Heart left ventricle (tissue), 16 donors: ENCODE measurements around the gene PAGE3. TPM values are rescaled to one million over a fixed set of nuclear protein-coding genes. Genes with fewer than 3 reads are reported as not detected.

Source experiments
- ATAC-seq, 4 donors: fragments of 200-7000 bp; cut with Tn5 transposase; one replicate each; pipeline ENCODE4 v1.9.1; 2020 to 2022; ENCODE audit warnings: moderate library complexity in 4 of 4, mild to moderate bottlenecking in 3 of 4, moderate number of reproducible peaks in 1 of 4
- DNase-seq, 5 donors: peaks; one replicate each; pipeline ENCODE4 v3.0.0-alpha.2; 2020
- H3K27ac ChIP-seq, 12 donors: fragments of 200-600 bp; sonication (generic) in 4 of 12; one replicate each; pipeline versions ENCODE4 v1.5.0 to v1.8.0; 2016 to 2022; ENCODE audit warnings: mild to moderate bottlenecking in 2 of 12
- H3K27me3 ChIP-seq, 9 donors: fragments of 200-600 bp; sonication (generic) in 2 of 9; one replicate each; pipeline versions ENCODE4 v1.5.1 to v1.8.0; 2016 to 2022; ENCODE audit warnings: mild to moderate bottlenecking in 3 of 9
- H3K36me3 ChIP-seq, 9 donors: fragments of 200-600 bp; sonication (generic) in 2 of 9; one replicate each; pipeline versions ENCODE4 v1.5.0 to v1.8.0; 2018 to 2022; ENCODE audit warnings: mild to moderate bottlenecking in 2 of 9
- H3K4me1 ChIP-seq, 12 donors: fragments of 200-600 bp; sonication (generic) in 4 of 12; one replicate each; pipeline versions ENCODE4 v1.5.0 to v1.8.0; 2016 to 2022; ENCODE audit warnings: mild to moderate bottlenecking in 3 of 12
- H3K4me3 ChIP-seq, 12 donors: fragments of 200-600 bp; sonication (generic) in 4 of 12; one replicate each; pipeline versions ENCODE4 v1.5.0 to v1.8.0; 2017 to 2022; ENCODE audit warnings: mild to moderate bottlenecking in 9 of 12, moderate library complexity in 4 of 12
- H3K9me3 ChIP-seq, 12 donors: fragments of 200-600 bp; sonication (generic) in 4 of 12; one replicate each; pipeline versions ENCODE4 v1.5.0 to v1.8.0; 2016 to 2022; ENCODE audit warnings: mild to moderate bottlenecking in 1 of 12
- CTCF ChIP-seq, 12 donors: fragments of 200-600 bp; sonication (generic) in 4 of 12; IDR thresholded peaks; one replicate each; pipeline versions ENCODE4 v1.5.0 to v1.8.0; 2018 to 2022; ENCODE audit warnings: antibody characterized with exemption in 12 of 12, mild to moderate bottlenecking in 5 of 12
- POLR2A ChIP-seq, 2 donors: fragments of 450-650 bp; IDR thresholded peaks; one replicate each; pipeline ENCODE4 v1.6.1; 2017; ENCODE audit warnings: antibody characterized with exemption in 2 of 2, mild to moderate bottlenecking in 2 of 2, moderate library complexity in 2 of 2
- WGBS, 4 donors: extraction: QIAGEN DNeasy Blood & Tissue Kit in 2 of 4; methylation state at CpG; one replicate each; pipeline versions ENCODE4 v1.1.5 to v1.1.7; 2013 to 2018; 5-methylcytosine and 5-hydroxymethylcytosine counted together
- intact Hi-C, 10 donors: fragments of 100-400 bp; cut with DNase I; formaldehyde crosslinking; loops; one replicate each; pipeline versions ENCODE4 v1.11.1 to v1.14.2; 2022
- polyA plus RNA-seq, 2 donors: library from polyadenylated mRNA; stranded (reverse); fragments of 200-250 nt; gene quantifications; one replicate each; pipeline ENCODE4 v1.2.3, GENCODE V29; 2013
- total RNA-seq, 9 donors: library from RNA; depleted of rRNA in 2 of 9; stranded (reverse); fragments of >200 nt in 2 of 9; fragmentation: NEBNext Ultra II Directional in 3 of 9; extraction: Animal tissue kit (Norgen Biotek cat#: 25700) in 3 of 9; gene quantifications; one replicate each; pipeline versions ENCODE4 v1.1.0 to v1.2.4, GENCODE V29; 2016 to 2023
- donor health status: ischemic (EF 13 %, LVEDD 7.1; RV severe dilation, severe dysfunction).
- donor health status: healthy with polysubstance abuse.
- donor health status: DM: no; HTN: yes; CAD: no.
- donor health status: DM: no; HTN: no; CAD: no.
- donor health status: ischemic (EF 25% LVEDD 6.9; RV normal size, moderate dysfunction).
- donor health status: ischemic (EF 25% LVEDD 5.7; RV mildly dilated, moderate dysfunction).
- donor health status: healthy.
- donor health status: DM: yes; HTN: yes; CAD: no.
- donor health status: ischemic (EF 35%, LVEDD 5.7; RV mildly dilated, moderate dysfunction).
- donor health status: nonischemic (EF 11% LVEDD 7.7; RV severe dilation, severe dysfunction).
- donor health status: DM: yes; HTN: yes; CAD: no.
- donor health status: PGD.
- donor health status: ischemic (EF 29% LVEDD 5.4; RV normal size, mild dysfunction).
- donor health status: nonischemic (EF 23%, LVEDD 6.1; RV moderate dilation, normal function).

Gene PAGE3
- total and polyA plus RNA-seq, 11 donors: not detected

GRCh38 chrX:55260806-55261205 is 3.9 kb downstream of the PAGE3 start:
- H3K27me3 ChIP-seq: peaks cover 0 to 14% (median 0%) of the 10 kb centered on the region in 9 donors
- ATAC-seq: no peak
- no peak for DNase-seq
- WGBS, 4 donors: 68 to 84% (median 76%) methylated on average over 2 of the region's 2 CpGs
- no peaks in the 10 kb centered on the region for H3K4me1 ChIP-seq
- no peak overlapping the region for H3K4me3 ChIP-seq
- no peaks in the 10 kb centered on the region for H3K36me3 ChIP-seq
- H3K27ac ChIP-seq: no peak overlapping the region
- TF ChIP-seq CTCF (IDR thresholded peaks at IDR 0.05): no peak
- no peak for TF ChIP-seq POLR2A (IDR thresholded peaks at IDR 0.05)
- intact Hi-C loops: no loop called here
- H3K9me3 ChIP-seq: no peaks in the 10 kb centered on the region

- H3K36me3 ChIP-seq: no peaks in the 10 kb centered on the region
- H3K27ac ChIP-seq: no peak overlapping the region
- no peaks in the 10 kb centered on the region for H3K4me1 ChIP-seq
- H3K27me3 ChIP-seq: peaks cover 0 to 7% (median 0%) of the 10 kb centered on the region in 9 donors
- no peak for ATAC-seq
- DNase-seq: no peak
- no peak overlapping the region for H3K4me3 ChIP-seq
- H3K9me3 ChIP-seq: peaks cover 0 to 8% (median 0%) of the 10 kb centered on the region in 12 donors
- TF ChIP-seq CTCF (IDR thresholded peaks at IDR 0.05) (no peak), POLR2A (IDR thresholded peaks at IDR 0.05) (no peak)
- intact Hi-C loops: no loop called here
These were observed 11.2 kb downstream of the PAGE3 start for GRCh38 chrX:55253528-55253927.

GRCh38 chrX:55240788-55241340 is 23.9 kb downstream of the PAGE3 start:
- H3K27me3 ChIP-seq: no peaks in the 10 kb centered on the region
- no peak overlapping the region for H3K27ac ChIP-seq
- WGBS, 4 donors: 48 to 63% (median 53%) methylated on average over 5 to 6 of the region's 6 CpGs
- no peak overlapping the region for H3K4me3 ChIP-seq
- H3K4me1 ChIP-seq: no peaks in the 10 kb centered on the region
- no peak for ATAC-seq
- TF ChIP-seq POLR2A (IDR thresholded peaks at IDR 0.05) (no peak), CTCF (IDR thresholded peaks at IDR 0.05) (no peak)
- intact Hi-C loops: no loop called here
- no peak for DNase-seq
- H3K36me3 ChIP-seq: no peaks in the 10 kb centered on the region
- peaks cover 0 to 12% (median 0%) of the 10 kb centered on the region in 12 donors for H3K9me3 ChIP-seq

GRCh38 chrX:55220119-55220794 is 44.5 kb downstream of the PAGE3 start, which contains the start of gene PAGE5:
PAGE5 (plus strand) TSS chrX:55220346; CDS start chrX:55221383, 1,037 bp downstream.
- H3K4me3 ChIP-seq: no peak within 1 kb of the TSS
- H3K9me3 ChIP-seq: peaks cover 0 to 3% (median 0%) of the 10 kb centered on the region in 12 donors
- intact Hi-C loops: no loop called here
- H3K27me3 ChIP-seq: peaks cover 0 to 15% (median 0%) of the 10 kb centered on the region in 9 donors
- TF ChIP-seq POLR2A (IDR thresholded peaks at IDR 0.05): no peak
- no peak for TF ChIP-seq CTCF (IDR thresholded peaks at IDR 0.05)
- no peak for DNase-seq
- no peak within 1 kb of the TSS for H3K27ac ChIP-seq
- 81 to 92% (median 86%) methylated on average over 30 of the region's 30 CpGs for WGBS, 4 donors
- H3K36me3 ChIP-seq: no peaks in the 10 kb centered on the region
- no peaks in the 10 kb centered on the region for H3K4me1 ChIP-seq
- no peak for ATAC-seq
